Endothelial cell of umbilical vein (primary cell): ENCODE results near the gene AGT.

Experiments used
- CTCF ChIP-seq, 2 donors: IDR thresholded peaks; 1 replicate in 1 of 2; 2 replicates in 1 of 2; pipeline ENCODE4 v1.5.1; 2011; ENCODE audit warnings: low read length in 2 of 2, mild to moderate bottlenecking in 2 of 2, moderate library complexity in 2 of 2, control low read depth in 1 of 2, inconsistent platforms in 1 of 2, low read depth in 1 of 2; ENCODE audit not compliant: insufficient read depth in 1 of 2; ENCODE audit errors: extremely low read depth in 1 of 2
- FOS ChIP-seq: IDR thresholded peaks from 2 replicates; pipeline ENCODE4 v1.6.1; 2011; ENCODE audit warnings: mild to moderate bottlenecking, low read length, moderate library complexity, borderline replicate concordance; ENCODE audit not compliant: insufficient read depth
- POLR2A ChIP-seq: IDR thresholded peaks from 2 replicates; pipeline ENCODE4 v1.6.1; 2012; ENCODE audit warnings: low read depth, mild to moderate bottlenecking, control low read depth, low read length

- TF ChIP-seq FOS: no peak
- no peak for TF ChIP-seq POLR2A
- no peak for TF ChIP-seq CTCF (IDR thresholded peaks at IDR 0.05; ENCODE audit: extremely low read depth in 1 of 2, insufficient read depth in 1 of 2, low read depth in 1 of 2, low read length in 2 of 2)
Measured at GRCh38 chr1:230737622-230738262, 23.8 kb upstream of the AGT start.
